Astrocyte (in vitro differentiated cells and primary cell): ENCODE results near the gene TRIM63. TPM values are rescaled to one million over a fixed set of nuclear protein-coding genes. Genes with fewer than 3 reads are reported as not detected.

Source experiments
- DNase-seq: peaks from one replicate; pipeline ENCODE4 v3.0.0-alpha.2; 2010; ENCODE audit warnings: low read depth
- FAIRE-seq: peaks from 2 replicates; lab custom pipeline; 2011; peaks lifted over from hg19 to GRCh38; lab: Jason Lieb, UNC
- H2AFZ ChIP-seq: 2 replicates; pipeline ENCODE4 v1.6.0; 2012; ENCODE audit warnings: low read depth, low read length, inconsistent platforms
- H3K27ac ChIP-seq: 2 replicates; pipeline ENCODE4 v1.5.1; 2011; ENCODE audit warnings: low read depth, low read length, inconsistent platforms
- H3K27me3 ChIP-seq: 2 replicates; pipeline ENCODE4 v1.6.0; 2011; ENCODE audit warnings: low read length, inconsistent platforms; ENCODE audit not compliant: insufficient read depth
- H3K36me3 ChIP-seq: 2 replicates; pipeline ENCODE4 v1.5.1; 2011; ENCODE audit warnings: low read length, inconsistent platforms; ENCODE audit not compliant: insufficient read depth
- H3K4me1 ChIP-seq: 2 replicates; pipeline ENCODE4 v1.5.1; 2011; ENCODE audit warnings: low read length, inconsistent platforms; ENCODE audit not compliant: insufficient read depth
- H3K4me2 ChIP-seq: 2 replicates; pipeline ENCODE4 v1.6.0; 2012; ENCODE audit warnings: low read length, inconsistent platforms
- H3K4me3 ChIP-seq: 2 replicates; pipeline ENCODE4 v1.5.1; 2011; ENCODE audit warnings: low read depth, mild to moderate bottlenecking, low read length, inconsistent platforms; ENCODE audit not compliant: insufficient read depth
- H3K79me2 ChIP-seq: 2 replicates; pipeline ENCODE4 v1.6.0; 2012; ENCODE audit warnings: mild to moderate bottlenecking, low read length, inconsistent platforms; ENCODE audit not compliant: insufficient read depth
- H3K9ac ChIP-seq: 2 replicates; pipeline ENCODE4 v1.6.0; 2012; ENCODE audit warnings: mild to moderate bottlenecking, low read length, inconsistent platforms
- H3K9me3 ChIP-seq: 2 replicates; pipeline ENCODE4 v1.5.1; 2012; ENCODE audit warnings: low read depth, mild to moderate bottlenecking, low read length, inconsistent platforms; ENCODE audit not compliant: insufficient read depth
- H4K20me1 ChIP-seq: 2 replicates; pipeline ENCODE4 v1.6.0; 2012; ENCODE audit warnings: low read length, inconsistent platforms; ENCODE audit not compliant: insufficient read depth
- H3K27ac Mint-ChIP-seq: one replicate; pipeline ENCODE4 v1.8.0; 2021; ENCODE audit warnings: mild to moderate bottlenecking, mixed read lengths; ENCODE audit not compliant: unreplicated experiment
- H3K27me3 Mint-ChIP-seq: one replicate; pipeline ENCODE4 v1.8.0; 2021; ENCODE audit warnings: low read depth, mixed read lengths; ENCODE audit not compliant: unreplicated experiment
- H3K36me3 Mint-ChIP-seq: one replicate; pipeline ENCODE4 v1.8.0; 2021; ENCODE audit warnings: low read depth, mixed read lengths; ENCODE audit not compliant: unreplicated experiment
- H3K4me1 Mint-ChIP-seq: one replicate; pipeline ENCODE4 v1.8.0; 2021; ENCODE audit warnings: low read depth, mixed read lengths; ENCODE audit not compliant: unreplicated experiment
- H3K4me3 Mint-ChIP-seq: one replicate; pipeline ENCODE4 v1.8.0; 2021; ENCODE audit warnings: mild to moderate bottlenecking, moderate library complexity, mixed read lengths; ENCODE audit not compliant: unreplicated experiment
- H3K9me3 Mint-ChIP-seq: one replicate; pipeline ENCODE4 v1.8.0; 2021; ENCODE audit warnings: mild to moderate bottlenecking, mixed read lengths; ENCODE audit not compliant: unreplicated experiment
- CTCF ChIP-seq: IDR thresholded peaks from 2 replicates; pipeline ENCODE4 v1.5.1; 2011; ENCODE audit warnings: low read depth, mild to moderate bottlenecking, inconsistent platforms, low read length, moderate library complexity; ENCODE audit not compliant: insufficient read depth
- EZH2 ChIP-seq: IDR thresholded peaks from 2 replicates; pipeline ENCODE4 v1.6.1; 2012; ENCODE audit warnings: mild to moderate bottlenecking, low read length, inconsistent platforms; ENCODE audit not compliant: insufficient read depth
- total RNA-seq: library from RNA; stranded (reverse); gene quantifications from 2 replicates; pipeline ENCODE4 v1.2.1, GENCODE V29; 2021

Gene TRIM63
- total RNA-seq, 1 donor from 2014 or later: not detected

GRCh38 chr1:26023826-26024225, 43.6 kb downstream of the TRIM63 start:
- H3K27me3 Mint-ChIP-seq: no peaks in the 10 kb centered on the region
- Histone ChIP-seq H3K4me1 (peaks cover 65% of the 10 kb centered on the region), H3K27me3 (no peaks in the 10 kb centered on the region), H4K20me1 (no peaks in the 10 kb centered on the region), H3K36me3 (no peaks in the 10 kb centered on the region), H3K4me3 (peak overlapping the region; percentile 60), H2AFZ (no peak overlapping the region), H3K27ac (no peak overlapping the region), H3K79me2 (peaks cover 23% of the 10 kb centered on the region), H3K9me3 (no peaks in the 10 kb centered on the region), H3K4me2 (peak overlapping the region; percentile 84), H3K9ac (peak overlapping the region; percentile 47)
- no peak for TF ChIP-seq CTCF
- TF ChIP-seq EZH2: no peak
- no peak for DNase-seq
- no peak for FAIRE-seq
- H3K4me3 Mint-ChIP-seq: peak overlapping the region; percentile 81
- no peak overlapping the region for H3K27ac Mint-ChIP-seq
- peaks cover 3% of the 10 kb centered on the region for H3K36me3 Mint-ChIP-seq
- no peaks in the 10 kb centered on the region for H3K9me3 Mint-ChIP-seq
- peaks cover 47% of the 10 kb centered on the region for H3K4me1 Mint-ChIP-seq

GRCh38 chr1:26023009-26023408, 44.4 kb downstream of the TRIM63 start:
- no peaks in the 10 kb centered on the region for H3K9me3 Mint-ChIP-seq
- Histone ChIP-seq H3K27ac (no peak overlapping the region), H3K9me3 (no peaks in the 10 kb centered on the region), H2AFZ (no peak overlapping the region), H4K20me1 (no peaks in the 10 kb centered on the region), H3K36me3 (no peaks in the 10 kb centered on the region), H3K79me2 (peaks cover 23% of the 10 kb centered on the region), H3K27me3 (no peaks in the 10 kb centered on the region), H3K4me3 (peak overlapping the region; percentile 60), H3K9ac (peak overlapping the region; percentile 39), H3K4me1 (peaks cover 70% of the 10 kb centered on the region), H3K4me2 (peak overlapping the region; percentile 84)
- FAIRE-seq (no peak), DNase-seq (no peak)
- no peak overlapping the region for H3K27ac Mint-ChIP-seq
- H3K27me3 Mint-ChIP-seq: no peaks in the 10 kb centered on the region
- H3K4me1 Mint-ChIP-seq: peaks cover 53% of the 10 kb centered on the region
- H3K4me3 Mint-ChIP-seq: peak overlapping the region; percentile 81
- peaks cover 3% of the 10 kb centered on the region for H3K36me3 Mint-ChIP-seq
- TF ChIP-seq CTCF (no peak), EZH2 (no peak)

GRCh38 chr1:26022404-26022779, 45.0 kb downstream of the TRIM63 start:
- peak overlapping the region; percentile 39 for H3K9ac ChIP-seq
- peak overlapping the region; percentile 84 for H3K4me2 ChIP-seq
- no peak overlapping the region for H3K27ac ChIP-seq
- H3K36me3 Mint-ChIP-seq: peaks cover 3% of the 10 kb centered on the region
- H3K4me1 ChIP-seq: peaks cover 69% of the 10 kb centered on the region
- H3K9me3 ChIP-seq: no peaks in the 10 kb centered on the region
- H2AFZ ChIP-seq: no peak overlapping the region
- no peaks in the 10 kb centered on the region for H3K27me3 ChIP-seq
- peaks cover 53% of the 10 kb centered on the region for H3K4me1 Mint-ChIP-seq
- H3K27ac Mint-ChIP-seq: no peak overlapping the region
- H3K4me3 Mint-ChIP-seq: peak overlapping the region; percentile 81
- H3K79me2 ChIP-seq: peaks cover 23% of the 10 kb centered on the region
- H3K9me3 Mint-ChIP-seq: no peaks in the 10 kb centered on the region
- peak overlapping the region; percentile 60 for H3K4me3 ChIP-seq
- FAIRE-seq (no peak), DNase-seq (no peak)
- H3K36me3 ChIP-seq: no peaks in the 10 kb centered on the region
- H3K27me3 Mint-ChIP-seq: no peaks in the 10 kb centered on the region
- no peaks in the 10 kb centered on the region for H4K20me1 ChIP-seq
- TF ChIP-seq EZH2 (no peak), CTCF (no peak)
